ENCODE data around the gene AQP5.

AQP5 gene

DNA sequence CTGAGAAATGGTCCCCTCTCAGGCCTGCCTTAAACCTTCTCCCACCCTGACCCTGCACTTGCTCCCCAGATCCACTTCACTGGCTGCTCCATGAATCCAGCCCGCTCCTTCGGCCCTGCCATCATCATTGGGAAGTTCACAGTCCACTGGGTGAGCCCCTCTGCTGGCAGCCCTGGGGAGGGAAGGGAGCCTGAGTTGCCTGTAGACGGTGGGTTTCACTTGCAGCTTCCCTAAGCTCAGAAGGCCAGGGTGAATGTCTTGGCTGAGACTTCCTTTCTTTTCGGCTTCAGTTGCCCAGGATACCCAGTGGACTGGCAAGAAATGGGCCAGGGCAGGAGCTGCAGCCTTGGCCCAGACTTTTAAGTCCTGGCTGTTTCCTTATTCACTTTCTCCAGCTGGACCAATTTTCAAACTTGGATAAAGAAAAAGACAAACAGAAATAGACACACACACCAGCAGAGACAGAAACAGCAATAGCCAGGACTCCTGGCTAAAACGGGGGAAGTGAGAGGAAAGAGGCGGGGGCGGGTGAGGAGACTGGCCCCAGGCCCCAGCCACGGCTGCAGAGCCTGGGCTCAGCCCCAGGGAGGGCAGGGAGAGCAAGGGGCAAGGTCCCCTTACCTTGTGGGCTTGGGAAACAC lies 13.1 kb downstream of the AQP5 start:
- TF ChIP-seq, protein P1, sequence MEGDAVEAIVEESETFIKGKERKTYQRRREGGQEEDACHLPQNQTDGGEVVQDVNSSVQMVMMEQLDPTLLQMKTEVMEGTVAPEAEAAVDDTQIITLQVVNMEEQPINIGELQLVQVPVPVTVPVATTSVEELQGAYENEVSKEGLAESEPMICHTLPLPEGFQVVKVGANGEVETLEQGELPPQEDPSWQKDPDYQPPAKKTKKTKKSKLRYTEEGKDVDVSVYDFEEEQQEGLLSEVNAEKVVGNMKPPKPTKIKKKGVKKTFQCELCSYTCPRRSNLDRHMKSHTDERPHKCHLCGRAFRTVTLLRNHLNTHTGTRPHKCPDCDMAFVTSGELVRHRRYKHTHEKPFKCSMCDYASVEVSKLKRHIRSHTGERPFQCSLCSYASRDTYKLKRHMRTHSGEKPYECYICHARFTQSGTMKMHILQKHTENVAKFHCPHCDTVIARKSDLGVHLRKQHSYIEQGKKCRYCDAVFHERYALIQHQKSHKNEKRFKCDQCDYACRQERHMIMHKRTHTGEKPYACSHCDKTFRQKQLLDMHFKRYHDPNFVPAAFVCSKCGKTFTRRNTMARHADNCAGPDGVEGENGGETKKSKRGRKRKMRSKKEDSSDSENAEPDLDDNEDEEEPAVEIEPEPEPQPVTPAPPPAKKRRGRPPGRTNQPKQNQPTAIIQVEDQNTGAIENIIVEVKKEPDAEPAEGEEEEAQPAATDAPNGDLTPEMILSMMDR (conservative IDR thresholded peaks at IDR 0.05): no peak
- no peak overlapping the region for H3K27ac ChIP-seq

DNA sequence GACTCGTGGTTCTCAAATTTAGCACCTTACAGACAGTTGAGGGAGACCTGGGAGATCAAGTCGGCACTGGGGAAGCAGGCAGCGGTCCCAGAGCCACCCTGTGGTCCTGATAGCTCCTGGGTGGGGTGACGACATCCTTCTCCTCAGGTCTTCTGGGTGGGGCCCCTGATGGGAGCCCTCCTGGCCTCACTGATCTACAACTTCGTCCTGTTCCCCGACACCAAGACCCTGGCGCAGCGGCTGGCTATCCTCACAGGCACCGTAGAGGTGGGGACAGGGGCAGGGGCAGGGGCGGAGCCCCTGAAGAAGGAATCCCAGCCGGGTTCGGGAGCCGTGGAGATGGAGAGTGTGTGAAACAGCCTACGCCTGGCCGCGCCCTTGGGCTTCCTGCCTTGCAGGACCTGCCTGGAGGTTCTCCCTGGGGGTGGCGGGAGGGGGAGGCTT lies 13.7 kb downstream of the AQP5 start:
- H3K27ac ChIP-seq: no peak overlapping the region
- TF ChIP-seq, protein P1 (conservative IDR thresholded peaks at IDR 0.05): no peak

DNA sequence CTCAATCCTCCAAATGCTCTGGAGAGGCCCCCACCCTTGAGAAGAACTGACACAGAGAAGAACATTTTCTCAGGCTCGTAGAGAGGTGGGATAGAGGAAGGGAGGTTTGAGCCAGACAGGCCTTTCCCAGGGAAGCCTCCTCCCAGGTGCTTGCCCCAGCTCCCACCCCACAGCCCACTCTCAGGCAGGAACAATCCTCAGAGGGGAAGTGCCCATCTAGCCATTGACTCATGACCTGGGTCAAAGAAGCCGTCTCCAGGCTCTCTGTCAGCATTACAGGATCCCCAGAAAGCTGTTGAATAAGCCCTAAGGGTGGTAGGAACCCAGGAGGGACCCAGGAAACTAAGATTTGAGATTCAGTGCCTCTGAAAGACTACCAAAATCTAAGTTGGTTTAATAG lies 14.9 kb downstream of the AQP5 start:
- TF ChIP-seq, protein P1 (conservative IDR thresholded peaks at IDR 0.05): no peak
- H3K27ac ChIP-seq: no peak overlapping the region

DNA sequence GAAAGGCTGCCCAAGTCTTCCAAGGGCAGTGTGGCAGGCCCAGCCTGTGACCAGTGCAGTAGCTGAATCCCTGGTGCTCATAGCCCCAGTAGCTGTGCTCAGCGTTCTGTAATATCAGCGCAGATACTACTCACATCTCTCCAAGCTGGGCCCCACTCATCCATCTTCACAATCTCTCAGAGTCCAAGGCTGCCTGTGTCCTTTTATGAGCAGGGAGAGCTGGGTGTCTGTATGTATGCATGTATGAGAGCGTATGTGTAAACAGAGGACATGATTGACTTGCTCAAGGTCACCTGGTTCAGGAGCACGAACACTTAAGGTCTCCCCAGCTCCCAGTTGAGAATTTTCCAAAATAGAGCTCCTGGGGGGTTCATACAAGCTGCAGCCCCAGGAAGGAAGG lies 16.5 kb downstream of the AQP5 start:
- TF ChIP-seq, protein P1 (conservative IDR thresholded peaks at IDR 0.05): no peak
- no peak overlapping the region for H3K27ac ChIP-seq

DNA sequence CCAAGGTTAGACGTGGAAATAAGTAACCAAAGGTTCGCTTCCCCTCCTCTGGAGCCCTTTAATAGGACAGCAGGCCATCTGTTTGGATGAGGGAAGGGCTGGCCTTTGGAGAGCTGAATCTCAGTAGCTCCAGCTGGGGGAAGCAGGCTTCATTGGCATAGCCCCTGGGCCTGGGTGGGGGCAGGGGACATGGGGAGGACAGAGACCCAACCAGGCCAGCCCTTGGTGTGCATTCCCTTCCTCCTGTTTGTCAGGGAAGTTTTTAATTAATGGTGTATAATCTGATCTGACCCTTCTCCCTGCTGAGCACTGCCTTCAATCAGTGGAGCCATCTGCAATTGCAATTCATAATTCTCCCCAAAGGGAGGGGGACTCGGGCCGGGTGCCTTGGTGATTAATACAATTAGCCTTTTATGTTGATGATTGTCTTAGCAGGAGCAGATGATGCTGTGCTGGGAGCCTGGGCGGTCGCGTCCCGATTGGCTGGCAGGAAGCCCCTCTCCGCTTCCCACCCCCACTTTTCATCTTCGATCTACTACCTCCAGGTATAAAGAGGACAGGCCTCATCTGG lies 17.4 kb downstream of the AQP5 start:
- H3K27ac ChIP-seq: no peak overlapping the region
- TF ChIP-seq, protein P1 (conservative IDR thresholded peaks at IDR 0.05): no peak

DNA sequence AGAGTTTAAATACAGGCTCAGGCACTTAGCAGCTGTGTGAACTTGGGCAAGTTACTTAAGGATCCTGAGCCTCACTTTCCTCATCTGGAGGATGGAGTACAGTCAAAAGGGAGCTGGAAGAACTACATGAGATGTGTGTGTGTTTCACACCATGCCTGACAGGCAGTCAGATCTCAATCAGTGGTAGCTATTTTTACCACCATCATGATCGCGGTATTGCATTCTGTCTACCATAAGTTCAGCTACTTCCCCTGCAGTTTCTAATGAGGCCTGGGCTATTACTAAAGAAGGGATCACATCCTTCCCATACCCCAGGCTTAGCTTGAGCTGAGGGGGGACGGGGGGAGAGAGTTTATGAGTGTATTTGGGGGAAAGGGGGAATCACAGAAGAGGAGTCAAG lies 18.1 kb downstream of the AQP5 start:
- H3K27ac ChIP-seq: no peak overlapping the region
- TF ChIP-seq, protein P1 (conservative IDR thresholded peaks at IDR 0.05): no peak

DNA sequence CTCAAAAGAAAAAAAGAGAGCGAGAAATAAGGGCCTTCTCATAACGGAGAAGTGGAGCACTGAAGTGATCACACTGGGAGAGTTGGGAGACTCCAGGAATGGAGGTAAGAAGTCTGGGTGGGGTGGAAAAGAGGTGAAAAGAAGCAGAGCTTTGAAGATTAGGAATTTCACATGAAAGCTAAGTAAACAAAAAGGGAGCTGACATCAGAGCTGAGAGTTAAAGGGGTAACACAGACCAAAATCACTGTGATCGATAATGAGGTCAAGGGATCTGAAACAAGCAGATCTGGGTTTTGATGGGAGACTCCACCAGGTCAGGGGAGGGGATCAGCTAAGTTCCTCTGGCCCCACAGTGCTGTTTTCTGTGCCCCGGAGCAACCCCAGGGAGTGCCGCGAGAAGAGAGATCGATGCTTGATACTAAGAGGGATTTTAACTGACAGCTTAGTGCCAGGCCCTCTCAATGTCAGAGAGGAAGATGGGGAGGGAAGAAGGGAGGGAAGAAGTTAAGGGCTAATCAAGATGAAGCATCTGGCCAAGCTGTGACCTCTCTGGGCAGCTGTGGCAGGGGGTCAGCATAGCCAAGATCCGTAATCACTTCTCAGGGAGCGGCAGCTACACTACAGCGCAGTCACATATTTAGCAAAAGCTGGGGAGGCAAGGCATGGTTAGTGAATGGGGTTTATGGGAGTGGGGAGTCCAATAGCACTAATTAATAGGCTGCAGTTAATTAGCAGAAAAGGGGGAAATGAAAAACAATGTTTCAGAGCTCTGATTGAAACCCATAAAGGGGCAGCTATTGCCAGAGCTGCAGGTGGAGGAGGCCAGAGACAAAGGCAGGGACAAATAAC lies 19.1 kb downstream of the AQP5 start:
- TF ChIP-seq, protein P1 (conservative IDR thresholded peaks at IDR 0.05): no peak
- H3K27ac ChIP-seq: no peak overlapping the region
